ENCODE measurements around the gene TTLL7.

The TTLL7 gene

DNA sequence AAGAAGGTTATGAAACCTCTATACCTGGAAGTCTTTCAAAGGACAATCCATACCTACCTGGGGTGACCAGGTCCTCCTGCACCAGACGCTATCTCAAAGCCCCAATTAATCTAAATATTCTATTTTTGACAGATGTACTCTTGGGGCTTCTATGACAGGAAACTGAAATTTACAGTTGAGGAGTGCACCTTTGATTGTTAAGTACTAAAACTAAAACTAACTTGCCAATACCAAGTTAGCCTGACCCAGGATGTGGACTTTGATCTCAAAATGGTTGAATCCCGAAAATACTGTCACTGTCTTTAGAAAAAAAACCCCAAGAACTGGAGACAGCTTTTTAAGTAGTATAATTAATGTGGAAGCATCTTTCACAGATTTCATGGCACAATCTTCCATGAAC lies 162.4 kb downstream of the TTLL7 start:
- no peak for DNase-seq (ENCODE audit: low read depth)
- TF ChIP-seq, protein P1, sequence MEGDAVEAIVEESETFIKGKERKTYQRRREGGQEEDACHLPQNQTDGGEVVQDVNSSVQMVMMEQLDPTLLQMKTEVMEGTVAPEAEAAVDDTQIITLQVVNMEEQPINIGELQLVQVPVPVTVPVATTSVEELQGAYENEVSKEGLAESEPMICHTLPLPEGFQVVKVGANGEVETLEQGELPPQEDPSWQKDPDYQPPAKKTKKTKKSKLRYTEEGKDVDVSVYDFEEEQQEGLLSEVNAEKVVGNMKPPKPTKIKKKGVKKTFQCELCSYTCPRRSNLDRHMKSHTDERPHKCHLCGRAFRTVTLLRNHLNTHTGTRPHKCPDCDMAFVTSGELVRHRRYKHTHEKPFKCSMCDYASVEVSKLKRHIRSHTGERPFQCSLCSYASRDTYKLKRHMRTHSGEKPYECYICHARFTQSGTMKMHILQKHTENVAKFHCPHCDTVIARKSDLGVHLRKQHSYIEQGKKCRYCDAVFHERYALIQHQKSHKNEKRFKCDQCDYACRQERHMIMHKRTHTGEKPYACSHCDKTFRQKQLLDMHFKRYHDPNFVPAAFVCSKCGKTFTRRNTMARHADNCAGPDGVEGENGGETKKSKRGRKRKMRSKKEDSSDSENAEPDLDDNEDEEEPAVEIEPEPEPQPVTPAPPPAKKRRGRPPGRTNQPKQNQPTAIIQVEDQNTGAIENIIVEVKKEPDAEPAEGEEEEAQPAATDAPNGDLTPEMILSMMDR (conservative IDR thresholded peaks at IDR 0.05; ENCODE audit: low read depth, low read length) = no peak
- H3K4me3 ChIP-seq (ENCODE audit: low read depth, low read length) = no peak overlapping the region

DNA sequence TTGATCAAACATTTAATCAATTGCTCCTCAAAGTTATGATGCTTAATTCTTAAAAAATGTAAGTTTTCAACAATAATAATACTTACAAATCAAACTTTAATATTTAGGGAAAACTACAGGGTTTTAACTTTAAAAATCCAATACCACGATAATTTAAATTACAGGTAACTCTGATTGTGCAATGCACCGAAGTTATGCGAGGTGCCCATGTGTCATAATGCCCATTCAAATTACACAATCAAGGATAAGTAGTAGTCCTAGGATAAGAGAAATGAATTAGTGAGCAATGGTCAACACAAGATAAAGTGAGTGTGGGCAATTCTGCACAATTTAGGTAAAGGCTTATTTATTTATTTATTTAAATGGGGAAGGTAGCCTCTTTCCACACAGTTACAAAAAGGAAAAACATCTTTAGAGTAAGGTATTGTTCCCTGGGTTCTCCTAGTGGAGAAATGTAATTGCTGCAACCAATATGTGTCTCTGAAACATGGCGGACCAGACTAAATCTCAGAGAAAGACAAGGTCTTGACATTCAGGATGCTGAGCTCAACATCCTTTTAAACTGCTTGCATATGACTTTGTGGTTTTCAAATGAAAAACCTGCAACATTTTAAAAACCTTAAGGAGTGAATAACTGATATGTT lies 164.2 kb downstream of the TTLL7 start:
- TF ChIP-seq, protein P1 (conservative IDR thresholded peaks at IDR 0.05; ENCODE audit: low read depth, low read length) = no peak
- DNase-seq (ENCODE audit: low read depth) = no peak
- H3K4me3 ChIP-seq (ENCODE audit: low read depth, low read length) = no peak overlapping the region

DNA sequence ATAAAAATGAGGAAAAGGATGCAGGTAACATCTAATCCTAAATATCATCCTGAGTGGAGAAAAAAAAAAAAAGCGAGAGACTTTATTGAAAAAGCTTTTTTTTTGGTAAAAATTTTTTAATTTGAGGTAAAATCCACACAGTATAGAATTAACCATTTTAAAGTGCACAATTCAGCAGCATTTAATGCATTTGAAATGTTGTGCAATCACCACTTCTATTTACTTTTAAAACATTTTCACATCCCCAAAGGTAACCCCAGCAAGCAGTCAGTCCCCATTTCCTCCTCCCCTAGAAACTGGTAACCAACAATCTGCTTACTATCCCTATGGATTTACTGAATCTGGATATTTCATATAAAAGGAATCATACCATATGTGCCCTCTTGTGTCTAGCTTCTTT lies 166.7 kb downstream of the TTLL7 start:
- no peak for DNase-seq (ENCODE audit: low read depth)
- no peak overlapping the region for H3K4me3 ChIP-seq (ENCODE audit: low read depth, low read length)
- TF ChIP-seq, protein P1 (conservative IDR thresholded peaks at IDR 0.05; ENCODE audit: low read depth, low read length) = no peak

DNA sequence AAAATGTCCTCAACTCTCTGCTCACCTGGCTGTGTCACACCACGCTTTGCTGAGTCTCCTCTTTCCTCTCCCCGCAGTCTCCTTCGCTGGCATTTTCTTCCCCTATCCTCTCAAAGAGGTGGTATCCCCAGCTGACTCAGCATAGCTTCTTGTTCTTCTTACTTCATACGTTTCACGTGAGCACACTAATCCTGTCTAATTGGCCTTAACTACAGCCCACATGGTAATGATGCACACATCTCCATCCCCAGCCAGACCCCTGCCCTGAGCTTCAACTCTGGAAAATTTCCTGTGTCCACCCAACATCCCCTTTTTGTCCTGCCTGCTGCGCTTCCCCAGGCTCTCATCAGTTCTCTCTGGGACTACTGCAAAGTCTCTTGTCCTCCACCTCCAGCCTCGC lies 169.8 kb downstream of the TTLL7 start:
- DNase-seq (ENCODE audit: low read depth) = no peak
- no peak overlapping the region for H3K4me3 ChIP-seq (ENCODE audit: low read depth, low read length)
- TF ChIP-seq, protein P1 (conservative IDR thresholded peaks at IDR 0.05; ENCODE audit: low read depth, low read length) = no peak

DNA sequence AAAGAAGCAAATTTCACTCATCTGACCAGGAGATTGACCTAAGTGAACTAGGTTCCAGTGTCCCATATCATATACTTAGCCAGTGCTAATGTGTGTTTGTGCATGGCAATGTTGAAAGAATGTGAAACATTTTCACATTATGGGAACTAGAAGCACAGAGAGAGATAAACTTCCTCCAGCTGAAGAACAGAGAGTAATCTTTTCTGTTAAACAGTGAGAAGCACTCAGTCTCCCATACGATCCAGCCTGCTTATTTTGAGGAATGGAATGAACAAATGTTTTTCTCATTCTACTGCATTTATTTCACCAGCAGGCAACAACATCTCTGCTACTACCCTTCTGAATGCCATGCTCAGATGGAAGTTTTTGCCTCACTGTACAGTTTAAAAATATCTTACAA lies 170.5 kb downstream of the TTLL7 start:
- TF ChIP-seq, protein P1 (conservative IDR thresholded peaks at IDR 0.05; ENCODE audit: low read depth, low read length) = no peak
- peak; percentile 5 for DNase-seq (ENCODE audit: low read depth)

DNA sequence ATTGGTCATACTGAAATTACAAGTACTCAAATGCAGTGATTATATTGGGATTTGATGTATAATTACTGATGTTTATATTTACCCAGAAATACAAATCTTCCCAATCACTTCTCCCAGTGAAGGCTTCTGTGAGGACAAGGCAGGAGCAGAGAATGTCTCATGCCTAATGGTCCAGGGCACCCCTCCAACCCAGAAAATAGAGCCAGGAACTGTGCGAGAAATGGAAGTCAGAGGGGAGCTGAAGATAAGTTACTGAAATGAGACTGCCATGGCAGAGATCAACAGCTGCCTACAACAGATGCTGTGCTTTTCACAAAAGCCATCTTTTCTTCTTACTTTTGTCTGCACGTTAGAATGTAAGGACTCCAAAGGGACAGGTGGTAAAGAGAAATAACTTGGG lies 171.2 kb downstream of the TTLL7 start:
- no peak overlapping the region for H3K4me3 ChIP-seq (ENCODE audit: low read depth, low read length)
- TF ChIP-seq, protein P1 (conservative IDR thresholded peaks at IDR 0.05; ENCODE audit: low read depth, low read length) = no peak
- no peak for DNase-seq (ENCODE audit: low read depth)

More for the DNA sequence above, 170.5 kb downstream of the TTLL7 start:
- H3K4me3 ChIP-seq (ENCODE audit: low read depth, low read length) = no peak overlapping the region

DNA sequence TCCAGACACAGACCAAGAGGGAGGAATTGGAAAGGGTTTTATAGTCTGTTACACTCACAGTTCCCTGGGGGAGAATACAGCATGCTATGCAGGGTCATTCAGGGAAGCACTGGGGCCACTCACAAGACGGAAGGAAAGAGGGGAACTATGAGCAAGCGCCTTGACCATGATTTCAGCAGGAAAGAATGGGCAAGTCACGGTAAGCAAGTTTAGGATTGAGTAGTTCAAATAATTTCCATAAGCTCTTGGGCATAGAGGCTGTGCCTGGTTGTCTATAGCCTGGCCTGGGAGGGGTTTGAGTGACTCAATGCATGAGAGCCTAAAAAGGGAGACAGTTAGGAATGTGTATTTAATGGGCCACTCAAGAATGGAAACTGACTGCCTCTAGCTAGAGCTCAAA lies 176.7 kb downstream of the TTLL7 start:
- TF ChIP-seq, protein P1 (conservative IDR thresholded peaks at IDR 0.05; ENCODE audit: low read depth, low read length) = no peak
- no peak for DNase-seq (ENCODE audit: low read depth)
- H3K4me3 ChIP-seq (ENCODE audit: low read depth, low read length) = no peak overlapping the region
